SH-SY5Y (cell line): ENCODE results near the gene CEP63.

ENCODE experiments used
- GATA2 ChIP-seq: IDR thresholded peaks from 2 replicates; pipeline ENCODE4 v1.6.1; 2011; ENCODE audit warnings: mild to moderate bottlenecking, low read depth, low read length
- GATA3 ChIP-seq: IDR thresholded peaks from 2 replicates; pipeline ENCODE4 v1.6.1; 2011; ENCODE audit warnings: low read depth, mild to moderate bottlenecking, low read length, moderate library complexity

- TF ChIP-seq GATA2, result no peak
- no peak for TF ChIP-seq GATA3
Measured at GRCh38 chr3:134576426-134576825, 90.6 kb downstream of the CEP63 start.
